HG03135 (cell line): ENCODE results near the gene POU2F2.
"Not testable (repeated sequence)": the region's sequence is repeated elsewhere in the genome, so short reads cannot be mapped to it uniquely, and the experiment has no call there.

Source experiments
- ATAC-seq: cut with Tn5 transposase; IDR thresholded peaks from one replicate; pipeline ENCODE4 v1.9.1; 2021; ENCODE audit warnings: mild to moderate bottlenecking, moderate library complexity; ENCODE audit not compliant: unreplicated experiment

The POU2F2 gene

DNA sequence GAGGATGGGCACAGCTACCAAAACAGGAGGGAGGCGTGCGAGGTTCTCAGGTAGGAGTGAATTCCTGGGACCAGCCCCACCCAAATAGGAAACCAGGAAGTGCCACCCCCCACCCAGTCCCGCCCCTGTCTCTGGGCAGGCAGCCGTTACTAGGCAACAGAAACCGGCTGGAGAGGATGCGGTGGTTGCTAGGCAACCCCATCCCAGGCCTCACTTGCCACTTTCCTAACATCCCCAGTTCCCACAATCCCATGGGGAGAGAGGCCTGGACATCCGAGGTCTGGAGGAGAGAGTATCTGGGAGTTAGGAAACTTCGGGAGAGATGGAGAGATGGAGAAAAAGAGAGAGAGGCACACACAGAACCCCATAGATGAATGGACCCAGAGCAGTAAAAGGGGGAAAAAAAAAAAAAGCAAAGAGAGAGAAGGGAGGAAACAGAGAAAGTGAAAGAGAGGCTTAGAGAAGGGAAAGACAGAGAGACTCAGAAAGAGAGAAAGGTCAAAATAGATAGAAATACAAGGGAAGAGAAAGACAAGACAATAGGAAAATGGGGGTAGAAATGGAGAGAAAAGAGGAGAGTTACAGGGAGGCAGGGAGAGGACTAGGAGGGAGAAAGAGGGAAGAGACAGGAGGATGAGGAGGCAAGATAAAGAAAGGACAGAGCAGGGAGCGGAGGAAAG lies 66.0 kb downstream of the POU2F2 start:
- ATAC-seq: no peak

GRCh38 chr19:42065511-42065910 lies 66.7 kb downstream of the POU2F2 start:
- ATAC-seq: no peak

DNA sequence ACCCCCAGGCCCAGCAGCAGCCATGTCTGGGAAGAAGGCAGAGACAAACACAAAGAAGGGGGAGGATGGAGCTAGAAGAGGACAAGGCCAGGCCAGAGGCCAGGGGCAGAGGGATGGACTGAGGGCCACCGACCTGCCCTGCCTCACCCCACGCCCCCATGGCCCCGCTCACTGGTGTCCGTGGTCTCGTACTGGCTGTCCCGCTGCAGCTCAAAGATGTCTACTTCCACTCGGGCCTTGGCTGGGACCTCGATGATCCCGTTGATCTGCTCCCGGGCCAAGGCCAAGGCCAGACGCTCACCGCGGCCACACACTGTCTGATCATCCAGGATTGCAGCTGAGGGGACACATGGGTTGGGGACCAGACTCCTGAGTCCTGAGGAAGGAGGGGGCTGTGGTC lies 67.2 kb downstream of the POU2F2 start:
- no peak for ATAC-seq

GRCh38 chr19:42064432-42064831 lies 67.8 kb downstream of the POU2F2 start:
- ATAC-seq: no peak

DNA sequence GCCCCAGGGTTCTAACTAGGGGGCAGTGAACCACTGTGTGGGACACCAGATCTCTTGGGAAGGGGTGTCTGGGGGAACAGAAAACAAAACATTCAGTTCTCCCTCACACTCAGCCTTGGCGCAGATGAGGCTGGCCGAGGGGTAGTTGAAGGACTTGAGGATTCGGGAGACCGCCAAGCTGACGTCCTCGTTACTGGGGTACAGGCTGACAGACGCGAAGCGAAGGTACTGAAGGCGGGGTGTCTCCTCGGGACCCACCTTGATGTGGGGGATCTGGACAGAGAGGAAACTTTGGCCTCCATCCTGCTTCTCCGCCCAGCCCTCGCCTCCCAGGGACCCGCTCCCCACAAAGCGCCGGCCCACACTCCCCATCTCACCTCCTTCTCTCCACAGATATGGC lies 69.9 kb downstream of the POU2F2 start:
- ATAC-seq: no peak

- ATAC-seq: no peak
Measured at GRCh38 chr19:42060117-42060516, 72.1 kb downstream of the POU2F2 start.

- no peak for ATAC-seq
Measured at GRCh38 chr19:42059196-42059595, 73.0 kb downstream of the POU2F2 start.

DNA sequence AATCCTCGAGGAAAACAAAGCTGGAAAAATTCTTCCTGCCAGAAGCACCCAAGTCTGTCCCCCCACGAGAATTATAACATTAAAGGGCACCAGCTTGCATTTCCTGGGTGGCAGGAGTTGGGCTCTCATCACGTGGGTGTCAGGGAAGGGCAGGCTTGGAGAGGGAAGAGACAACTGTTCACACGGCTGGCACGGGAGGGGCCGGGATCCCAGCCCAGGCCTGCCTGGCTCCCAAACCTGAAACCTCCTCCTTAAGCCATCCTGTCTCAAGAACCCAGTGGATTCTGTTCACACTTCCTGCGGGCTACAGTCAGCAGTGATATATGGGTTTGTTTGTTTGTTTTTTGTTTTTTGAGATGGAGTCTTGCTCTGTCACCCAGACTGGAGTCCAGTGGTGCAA lies 74.4 kb downstream of the POU2F2 start:
- ATAC-seq: no peak

DNA sequence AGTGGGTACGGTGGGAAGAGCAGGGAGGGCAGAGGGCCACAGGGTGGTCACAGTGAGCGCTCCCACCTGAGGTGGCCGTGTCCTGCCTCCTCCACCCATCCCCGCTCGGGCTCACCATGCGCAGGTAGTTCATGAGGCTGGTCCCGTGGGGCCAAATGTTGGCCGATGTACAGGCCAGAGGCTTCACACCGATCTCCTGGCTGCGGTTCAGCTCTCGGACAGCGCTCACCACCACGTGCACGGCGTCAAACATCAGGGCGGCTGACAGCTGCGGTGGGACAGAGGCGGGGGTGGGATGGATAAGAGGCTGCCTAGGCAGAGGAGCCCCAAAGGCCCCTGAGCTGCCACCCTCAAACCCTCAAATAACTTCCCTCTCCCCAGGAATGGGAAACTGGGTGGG lies 78.0 kb downstream of the POU2F2 start:
- no peak for ATAC-seq

GRCh38 chr19:42053037-42053935 lies 79.0 kb downstream of the POU2F2 start:
- no peak for ATAC-seq

GRCh38 chr19:42052241-42052863 lies 79.9 kb downstream of the POU2F2 start:
- no peak for ATAC-seq

DNA sequence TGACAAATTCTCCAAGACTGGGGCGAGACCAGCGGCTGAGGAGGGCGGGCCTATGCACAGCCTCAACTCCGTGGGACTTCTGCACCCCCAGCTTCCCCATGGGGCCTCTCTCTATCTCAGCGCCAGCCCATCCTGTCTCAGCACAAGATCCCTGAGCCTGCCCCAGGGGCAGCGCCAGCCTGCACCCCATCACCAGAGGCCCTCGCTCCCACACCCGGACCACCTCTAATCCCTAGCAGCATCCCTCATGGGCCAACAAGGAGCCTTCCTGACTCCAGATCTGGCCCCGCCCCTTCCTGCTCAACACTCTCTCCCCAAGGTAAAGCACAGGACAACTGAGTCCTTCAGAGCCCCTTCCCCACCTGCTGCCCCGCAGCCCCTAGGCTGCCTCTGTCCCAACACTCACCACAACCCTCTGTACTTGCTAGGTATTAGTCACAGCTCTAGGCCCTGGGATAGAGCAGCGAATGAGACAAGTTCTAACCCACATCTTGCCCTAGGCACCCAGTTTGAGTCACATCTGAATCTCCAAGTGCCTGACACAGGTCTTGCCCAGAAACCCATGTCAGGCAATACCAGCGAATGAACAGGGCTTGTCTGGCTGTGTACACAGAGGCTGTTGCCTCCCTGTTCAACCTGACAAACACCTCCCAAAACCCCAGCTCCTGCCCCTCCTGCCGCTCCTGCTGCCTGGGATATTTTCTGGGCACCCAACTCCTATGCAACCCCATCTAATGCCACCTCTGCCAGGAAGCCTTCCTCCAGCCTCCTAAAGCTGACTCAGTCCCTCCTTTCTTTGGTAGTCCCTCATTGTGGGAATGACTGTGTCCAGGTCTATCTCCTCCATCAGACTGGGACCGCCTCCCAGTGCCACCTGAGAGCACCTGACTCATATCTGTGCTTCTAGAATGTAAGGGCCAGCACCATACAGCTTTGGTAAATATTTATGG lies 80.8 kb downstream of the POU2F2 start:
- ATAC-seq: no peak

DNA sequence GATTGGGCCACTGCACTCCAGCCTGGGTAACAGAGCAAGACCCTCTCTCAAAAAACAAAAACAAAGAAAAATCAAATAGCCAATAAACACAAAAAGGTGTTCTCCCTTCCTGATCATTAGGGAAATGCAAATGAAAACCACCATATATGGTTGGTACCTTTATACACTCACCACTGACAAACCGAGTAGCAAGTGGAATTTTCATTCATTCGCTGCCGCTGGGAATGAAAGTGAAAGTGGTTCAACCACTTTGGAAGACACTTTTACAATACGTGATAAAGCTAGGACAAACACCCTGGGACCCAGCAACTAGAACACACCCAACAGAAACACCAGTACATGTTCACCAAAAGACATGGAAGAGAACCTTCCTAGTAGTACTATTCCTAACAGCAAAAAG lies 83.3 kb downstream of the POU2F2 start:
- no peak for ATAC-seq

- no peak for ATAC-seq
Measured at GRCh38 chr19:42045575-42045974, 86.7 kb downstream of the POU2F2 start.

DNA sequence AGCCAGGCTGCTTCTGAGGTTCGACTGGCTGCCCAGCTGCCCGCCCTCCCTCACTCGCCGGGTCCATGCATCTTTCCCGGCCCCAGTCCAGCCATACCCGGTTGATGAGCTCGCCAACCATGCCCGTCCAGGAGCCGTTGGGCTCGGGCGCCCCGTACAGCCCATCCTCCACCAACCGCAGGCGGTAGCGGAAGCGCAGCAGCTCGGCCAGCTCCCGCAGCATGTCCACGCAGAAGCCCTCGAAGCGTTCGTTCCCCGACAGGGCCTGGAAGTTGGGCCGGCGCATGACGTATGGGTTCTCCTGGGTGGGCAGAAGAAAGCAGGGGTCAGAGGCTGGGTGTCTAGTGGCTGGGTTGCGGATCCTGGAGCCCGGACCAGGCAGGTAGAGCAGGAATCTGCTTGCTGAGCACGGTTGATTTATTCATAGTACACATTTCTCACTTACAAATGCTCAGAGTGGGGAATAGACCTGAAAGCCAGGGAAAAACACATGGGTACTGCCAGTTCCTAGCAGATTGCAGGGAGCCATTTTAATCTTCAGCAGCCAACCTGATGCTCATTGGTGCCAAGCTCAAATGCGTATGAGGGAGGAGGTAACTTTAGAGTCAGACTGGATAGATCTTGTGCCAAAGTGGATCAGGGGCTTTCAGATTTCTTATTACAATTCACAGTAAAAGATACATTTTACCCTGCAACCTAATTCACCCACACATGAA lies 89.6 kb downstream of the POU2F2 start:
- ATAC-seq: no peak

DNA sequence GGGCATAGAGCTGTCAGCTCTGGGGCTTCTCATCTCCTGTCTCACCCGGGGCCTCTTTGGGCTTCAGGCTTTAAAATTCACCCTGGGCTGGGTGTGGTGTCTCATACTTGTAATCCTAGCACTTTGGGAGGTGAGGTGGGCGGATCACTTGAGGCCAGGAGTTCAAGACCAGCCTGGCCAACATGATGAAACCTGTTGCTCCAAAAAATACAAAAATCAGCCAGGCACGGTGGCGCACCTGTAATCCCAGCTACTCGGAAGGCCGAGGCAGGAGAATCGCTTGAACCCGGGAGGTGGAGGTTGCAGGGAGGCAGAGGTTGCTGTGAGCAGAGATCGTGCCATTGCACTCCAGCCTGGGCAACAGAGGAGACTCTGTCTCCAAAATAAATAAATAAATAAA lies 91.8 kb downstream of the POU2F2 start:
- ATAC-seq: not testable (repeated sequence)

DNA sequence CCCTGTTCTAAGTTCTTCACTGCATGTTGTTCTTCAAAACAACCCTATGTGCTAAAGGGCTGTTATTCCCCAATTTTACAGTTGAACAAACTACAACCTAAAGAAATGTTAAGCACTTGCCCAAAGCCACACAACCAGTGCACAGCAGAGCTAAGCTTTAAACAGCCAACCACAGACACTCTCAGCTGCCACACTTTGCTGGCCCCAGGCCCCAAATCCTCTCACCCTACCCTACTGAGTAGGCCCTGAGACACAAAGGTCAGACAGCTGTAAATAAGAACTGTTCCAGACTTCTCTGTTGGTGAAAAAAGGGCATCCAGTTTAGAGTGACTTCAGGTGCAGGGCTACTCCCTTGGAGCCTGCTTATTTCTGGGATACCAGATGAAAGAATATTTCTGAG lies 92.2 kb downstream of the POU2F2 start:
- no peak for ATAC-seq

DNA sequence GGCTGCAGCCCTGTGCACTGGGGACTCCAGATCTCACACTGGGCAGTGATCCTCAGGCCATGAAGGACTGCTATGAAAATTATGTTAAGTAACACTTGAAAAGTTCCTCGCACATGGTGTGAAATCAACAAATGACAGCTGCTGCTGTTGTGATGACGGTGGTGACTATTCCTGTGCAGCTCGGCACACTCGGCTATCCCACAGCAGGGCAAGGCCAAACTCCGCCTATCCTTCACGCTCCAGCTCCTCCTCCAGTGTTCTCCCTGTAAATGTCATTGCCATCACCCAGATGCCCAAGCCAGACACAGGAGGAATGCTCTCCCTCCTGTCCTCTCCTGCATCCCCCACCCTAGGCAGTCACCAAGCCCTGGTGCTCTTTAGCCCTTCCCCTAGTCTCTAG lies 93.6 kb downstream of the POU2F2 start:
- ATAC-seq: no peak

GRCh38 chr19:42037649-42038048 lies 94.6 kb downstream of the POU2F2 start:
- no peak for ATAC-seq
